GM23338 (cell line): ENCODE data around the gene SUMF1. TPM values are rescaled to one million over a fixed set of nuclear protein-coding genes. Genes with fewer than 3 reads are reported as not detected.
A peak's percentile ranks its signal among the peaks of the same experiment; 100 is the strongest.

Source experiments
- ATAC-seq: fragments of 200-7000 bp; cut with Tn5 transposase; 3 replicates; pipeline ENCODE4 v1.9.1; 2020
- DNase-seq: peaks from one replicate; pipeline ENCODE4 v3.0.0-alpha.2; 2015; ENCODE audit warnings: low spot score
- H2AFZ ChIP-seq: fragments of 200-600 bp; sonication (generic); 2 replicates; pipeline ENCODE4 v1.8.0; 2016; ENCODE audit warnings: antibody characterized with exemption, mild to moderate bottlenecking, moderate library complexity
- H3F3A ChIP-seq: fragments of 200-600 bp; sonication (generic); replicated peaks from 2 replicates; pipeline ENCODE4 v1.8.0; 2017; ENCODE audit warnings: antibody characterized with exemption, mixed run types, low read depth
- H3K27ac ChIP-seq: fragments of 200-600 bp; sonication (generic); 2 replicates; pipeline ENCODE4 v1.6.1; 2016; ENCODE audit warnings: low read depth
- H3K27me3 ChIP-seq: fragments of 200-600 bp; sonication (generic); 2 replicates; pipeline ENCODE4 v1.8.0; 2016; ENCODE audit warnings: mild to moderate bottlenecking, mixed run types, moderate library complexity; ENCODE audit not compliant: insufficient read depth
- H3K36me3 ChIP-seq: fragments of 200-600 bp; sonication (generic); 2 replicates; pipeline ENCODE4 v1.8.0; 2016; ENCODE audit warnings: mild to moderate bottlenecking; ENCODE audit not compliant: insufficient read depth
- H3K4me1 ChIP-seq: fragments of 200-600 bp; sonication (generic); 2 replicates; pipeline ENCODE4 v1.8.0; 2016; ENCODE audit warnings: mild to moderate bottlenecking, moderate library complexity; ENCODE audit not compliant: insufficient read depth
- H3K4me2 ChIP-seq: fragments of 200-600 bp; sonication (generic); 2 replicates; pipeline ENCODE4 v1.7.1; 2017; ENCODE audit warnings: mixed run types
- H3K4me3 ChIP-seq: fragments of 200-600 bp; sonication (generic); 2 replicates; pipeline ENCODE4 v1.6.1; 2016; ENCODE audit warnings: mixed run types
- H3K79me2 ChIP-seq: fragments of 200-600 bp; sonication (generic); replicated peaks from 2 replicates; pipeline ENCODE4 v1.8.0; 2017; ENCODE audit warnings: mild to moderate bottlenecking; ENCODE audit not compliant: insufficient read depth
- H3K9me2 ChIP-seq: fragments of 200-600 bp; sonication (generic); 2 replicates; pipeline ENCODE4 v1.8.0; 2017; ENCODE audit not compliant: insufficient read depth
- H4K20me1 ChIP-seq: fragments of 200-600 bp; sonication (generic); replicated peaks from 2 replicates; pipeline ENCODE4 v1.8.0; 2017; ENCODE audit warnings: mild to moderate bottlenecking; ENCODE audit not compliant: insufficient read depth
- H3K27ac Mint-ChIP-seq: 2 replicates; pipeline ENCODE4 v1.8.0; 2020; ENCODE audit warnings: inconsistent platforms, mild to moderate bottlenecking, moderate library complexity, mixed read lengths
- H3K27me3 Mint-ChIP-seq: 3 replicates; pipeline ENCODE4 v1.8.0; 2022; ENCODE audit warnings: low read depth, mild to moderate bottlenecking, moderate library complexity, mixed read lengths, inconsistent platforms; ENCODE audit not compliant: insufficient read depth, poor library complexity
- H3K36me3 Mint-ChIP-seq: 3 replicates; pipeline ENCODE4 v1.8.0; 2021; ENCODE audit warnings: low read depth, mild to moderate bottlenecking, inconsistent platforms, moderate library complexity, mixed read lengths
- H3K4me1 Mint-ChIP-seq: 3 replicates; pipeline ENCODE4 v1.8.0; 2020; ENCODE audit warnings: mild to moderate bottlenecking, inconsistent platforms, mixed read lengths
- H3K4me3 Mint-ChIP-seq: 3 replicates; pipeline ENCODE4 v1.8.0; 2021; ENCODE audit warnings: moderate library complexity, mild to moderate bottlenecking, inconsistent platforms, mixed read lengths
- H3K9me3 Mint-ChIP-seq: 3 replicates; pipeline ENCODE4 v1.8.0; 2020; ENCODE audit warnings: moderate library complexity, mild to moderate bottlenecking, inconsistent platforms, mixed read lengths
- CREB1 ChIP-seq: fragments of 250-450 bp; sonication (Bioruptor Pico); IDR thresholded peaks from 2 replicates; pipeline ENCODE4 v1.5.0; 2020; ENCODE audit warnings: low read depth, mild to moderate bottlenecking, moderate library complexity
- CTCF ChIP-seq, 2 experiments: fragments of 200-600 bp in 1 of 2; sonication (generic) in 1 of 2; conservative IDR thresholded peaks; 2 replicates each; pipeline versions ENCODE4 v1.5.1 to v1.6.1; 2016 to 2017; ENCODE audit warnings: antibody characterized with exemption in 2 of 2, low read depth in 2 of 2, mild to moderate bottlenecking in 2 of 2, moderate library complexity in 1 of 2
- ETS1 ChIP-seq: IDR thresholded peaks from 2 replicates; pipeline ENCODE4 v1.6.1; 2016; ENCODE audit warnings: antibody characterized with exemption
- EZH2 ChIP-seq: fragments of 200-600 bp; sonication (generic); IDR thresholded peaks from one replicate; pipeline ENCODE4 v1.8.0; 2017; ENCODE audit warnings: antibody characterized with exemption, mild to moderate bottlenecking, low read depth; ENCODE audit not compliant: unreplicated experiment
- EZH2phosphoT487 ChIP-seq: fragments of 200-600 bp; sonication (generic); IDR thresholded peaks from one replicate; pipeline ENCODE4 v1.8.1; 2018; ENCODE audit warnings: antibody characterized with exemption; ENCODE audit not compliant: unreplicated experiment
- JUNB ChIP-seq: IDR thresholded peaks from one replicate; pipeline ENCODE4 v1.6.1; 2016; ENCODE audit warnings: antibody characterized with exemption; ENCODE audit not compliant: unreplicated experiment
- NANOG ChIP-seq: IDR thresholded peaks from 2 replicates; pipeline ENCODE4 v1.6.1; 2016; ENCODE audit warnings: antibody characterized with exemption, borderline replicate concordance
- POLR2AphosphoS5 ChIP-seq: IDR thresholded peaks from 2 replicates; pipeline ENCODE4 v1.6.1; 2016; ENCODE audit warnings: antibody characterized with exemption, low read depth
- STAT1 ChIP-seq: IDR thresholded peaks from one replicate; pipeline ENCODE4 v1.6.1; 2016; ENCODE audit warnings: antibody characterized with exemption; ENCODE audit not compliant: unreplicated experiment
- ZNF114 ChIP-seq: fragments of 250-450 bp; sonication (Bioruptor Pico); IDR thresholded peaks from 2 replicates; pipeline ENCODE4 v1.5.0; 2020; ENCODE audit warnings: mild to moderate bottlenecking, moderate library complexity
- ZNF331 ChIP-seq: fragments of 250-450 bp; sonication (Bioruptor Pico); IDR thresholded peaks from 2 replicates; pipeline ENCODE4 v1.5.0; 2020; ENCODE audit warnings: low read depth, mild to moderate bottlenecking, moderate library complexity
- ZNF462 ChIP-seq: fragments of 250-450 bp; sonication (Bioruptor Pico); IDR thresholded peaks from 2 replicates; pipeline ENCODE4 v1.5.0; 2020; ENCODE audit warnings: mild to moderate bottlenecking, moderate library complexity
- polyA plus RNA-seq: library from polyadenylated mRNA; unstranded; fragments of >200 nt; fragmentation: Nextera tagmentation; extraction: Ambion mirVana; gene quantifications from 2 replicates; pipeline ENCODE4 v1.2.1, GENCODE V29; 2016
- total RNA-seq: library from RNA; depleted of rRNA; stranded (reverse); fragments of >200 nt; shearing (Covaris generic); gene quantifications from 2 replicates; pipeline ENCODE4 v1.2.3, GENCODE V29; 2014
- TF ChIP-seq, protein P1 (sequence below): IDR thresholded peaks from one replicate; pipeline ENCODE4 v1.6.1; 2018; ENCODE audit warnings: antibody characterized with exemption; ENCODE audit not compliant: unreplicated experiment

Gene SUMF1
- total and polyA plus RNA-seq, 2 experiments from 2014 or later: 6.9 to 20.3 TPM

- ATAC-seq: no peak
- Mint-ChIP-seq H3K27ac (peak overlapping the region; percentile 63), H3K9me3 (no peaks in the 10 kb centered on the region), H3K4me3 (no peak overlapping the region), H3K36me3 (no peaks in the 10 kb centered on the region; the same call in 2 of the 3 replicates), H3K27me3 (no peaks in the 10 kb centered on the region), H3K4me1 (peaks cover 12% of the 10 kb centered on the region; the same call in 2 of the 3 replicates)
- Histone ChIP-seq H3K4me1 (0 out of 2 replicates have a peak, but pooled peaks cover 9% of the 10 kb centered on the region), H3K27ac (no peak overlapping the region), H3F3A (no peaks in the 10 kb centered on the region), H3K4me3 (no peak overlapping the region), H4K20me1 (no peaks in the 10 kb centered on the region), H2AFZ (no peak overlapping the region), H3K4me2 (no peak overlapping the region), H3K79me2 (no peaks in the 10 kb centered on the region), H3K36me3 (no peaks in the 10 kb centered on the region), H3K9me2 (no peaks in the 10 kb centered on the region), H3K27me3 (no peaks in the 10 kb centered on the region)
- DNase-seq: no peak
- TF ChIP-seq, protein P1, sequence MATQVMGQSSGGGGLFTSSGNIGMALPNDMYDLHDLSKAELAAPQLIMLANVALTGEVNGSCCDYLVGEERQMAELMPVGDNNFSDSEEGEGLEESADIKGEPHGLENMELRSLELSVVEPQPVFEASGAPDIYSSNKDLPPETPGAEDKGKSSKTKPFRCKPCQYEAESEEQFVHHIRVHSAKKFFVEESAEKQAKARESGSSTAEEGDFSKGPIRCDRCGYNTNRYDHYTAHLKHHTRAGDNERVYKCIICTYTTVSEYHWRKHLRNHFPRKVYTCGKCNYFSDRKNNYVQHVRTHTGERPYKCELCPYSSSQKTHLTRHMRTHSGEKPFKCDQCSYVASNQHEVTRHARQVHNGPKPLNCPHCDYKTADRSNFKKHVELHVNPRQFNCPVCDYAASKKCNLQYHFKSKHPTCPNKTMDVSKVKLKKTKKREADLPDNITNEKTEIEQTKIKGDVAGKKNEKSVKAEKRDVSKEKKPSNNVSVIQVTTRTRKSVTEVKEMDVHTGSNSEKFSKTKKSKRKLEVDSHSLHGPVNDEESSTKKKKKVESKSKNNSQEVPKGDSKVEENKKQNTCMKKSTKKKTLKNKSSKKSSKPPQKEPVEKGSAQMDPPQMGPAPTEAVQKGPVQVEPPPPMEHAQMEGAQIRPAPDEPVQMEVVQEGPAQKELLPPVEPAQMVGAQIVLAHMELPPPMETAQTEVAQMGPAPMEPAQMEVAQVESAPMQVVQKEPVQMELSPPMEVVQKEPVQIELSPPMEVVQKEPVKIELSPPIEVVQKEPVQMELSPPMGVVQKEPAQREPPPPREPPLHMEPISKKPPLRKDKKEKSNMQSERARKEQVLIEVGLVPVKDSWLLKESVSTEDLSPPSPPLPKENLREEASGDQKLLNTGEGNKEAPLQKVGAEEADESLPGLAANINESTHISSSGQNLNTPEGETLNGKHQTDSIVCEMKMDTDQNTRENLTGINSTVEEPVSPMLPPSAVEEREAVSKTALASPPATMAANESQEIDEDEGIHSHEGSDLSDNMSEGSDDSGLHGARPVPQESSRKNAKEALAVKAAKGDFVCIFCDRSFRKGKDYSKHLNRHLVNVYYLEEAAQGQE: no peak
- TF ChIP-seq NANOG (no peak), ZNF114 (CRISPR knock-in tag) (no peak), POLR2AphosphoS5 (no peak), CTCF (conservative IDR thresholded peaks at IDR 0.05; ENCODE audit: low read depth in 2 of 2) (no peak), ZNF331 (no peak), JUNB (no peak), ETS1 (no peak), ZNF462 (CRISPR knock-in tag) (no peak), EZH2 (no peak), CREB1 (CRISPR knock-in tag) (no peak), STAT1 (no peak), EZH2phosphoT487 (no peak)
Measured at GRCh38 chr3:4398941-4399245, 68.2 kb downstream of the SUMF1 start.
